ENCODE measurements around the gene ADGRD1. TPM values are rescaled to one million over a fixed set of nuclear protein-coding genes. Genes with fewer than 3 reads are reported as not detected.
A peak's percentile ranks its signal among the peaks of the same experiment; 100 is the strongest.

Gene ADGRD1
- total RNA-seq, 4 donors from 2014 or later, result 8.3 to 18.1 (median 12.5) TPM

GRCh38 chr12:130919086-130919485 lies 34.6 kb upstream of the ADGRD1 start:
- H3K9me3 ChIP-seq, result no peaks in the 10 kb centered on the region
- H3K27me3 ChIP-seq, result peaks cover 22% of the 10 kb centered on the region
- no peak for DNase-seq
- H3K27ac ChIP-seq, result no peak overlapping the region
- H3K36me3 ChIP-seq, result no peaks in the 10 kb centered on the region
- peaks cover 0 to 7% (median 0%) of the 10 kb centered on the region in 4 donors for H3K4me1 ChIP-seq
- 39 to 46% methylated on average over 1 of the region's 1 CpG for WGBS, 2 donors (ENCODE audit: low coverage in 1 of 2)
- intact Hi-C loops (cut with DNase I; ENCODE audit: low total_unique reads) (loop anchor here (10.0 kb wide), 1 partner anchor 216 kb away; no protein-coding TSS in a partner anchor), in situ Hi-C loops (cut with MboI; ENCODE audit: low pct_ligation_motif_present in 1 of 4, low pct_unique_long_range_greater_than_20kb in 1 of 4, low sequenced_read_pairs in 3 of 4) (loop anchor here in 3 of 4 donors (25.0 kb wide), 2 partner anchors 193 to 218 kb away; no protein-coding TSS in a partner anchor)
- no peak for TF ChIP-seq EP300 (IDR thresholded peaks at IDR 0.05; ENCODE audit: low read depth)
- TF ChIP-seq CTCF (IDR thresholded peaks at IDR 0.05), result no peak
- H3K4me3 ChIP-seq, result no peak overlapping the region

DNA sequence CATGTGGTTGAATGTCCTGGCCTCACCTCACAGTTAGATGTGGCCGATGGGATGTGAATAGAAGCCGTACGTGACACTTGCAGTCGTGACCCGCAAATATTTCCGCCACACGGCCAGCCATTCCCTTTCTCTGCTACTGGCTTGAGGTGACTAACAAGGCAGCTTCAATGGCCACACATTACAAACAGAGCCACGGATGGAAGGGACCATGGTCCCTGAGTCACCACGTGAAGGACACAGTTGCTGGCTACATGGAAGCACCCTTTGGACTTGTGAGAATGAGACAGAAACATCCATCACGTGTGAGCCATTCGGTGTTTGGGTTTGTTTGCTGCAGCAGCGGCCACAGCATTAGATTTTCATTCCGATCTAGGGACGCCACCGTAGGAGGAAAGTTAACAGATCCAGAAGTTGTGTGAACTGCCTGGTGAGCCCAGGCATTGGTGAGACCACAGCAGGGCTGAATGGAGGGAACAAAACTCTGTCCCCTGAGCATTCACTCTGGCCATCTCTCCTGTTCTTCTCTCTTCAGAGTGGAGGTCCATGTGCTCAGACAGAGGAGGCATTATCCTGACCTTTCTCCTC lies 33.5 kb upstream of the ADGRD1 start:
- TF ChIP-seq EP300 (IDR thresholded peaks at IDR 0.05; ENCODE audit: low read depth), result no peak
- TF ChIP-seq CTCF (IDR thresholded peaks at IDR 0.05), result no peak
- no peak for TF ChIP-seq POLR2AphosphoS5 (IDR thresholded peaks at IDR 0.05)
- TF ChIP-seq POLR2A (IDR thresholded peaks at IDR 0.05), result no peak
- no peak for DNase-seq
- WGBS, 2 donors (ENCODE audit: low coverage in 1 of 2), result 86% methylated on average over 15 of the region's 15 CpGs; no CpG with 5 or more reads in 1 of the 2 donors
- H3K27ac ChIP-seq, result peak overlapping the region in 1 of 4 donors; percentile 35
- no peaks in the 10 kb centered on the region for H3K36me3 ChIP-seq
- peaks cover 0 to 7% (median 0%) of the 10 kb centered on the region in 4 donors for H3K4me1 ChIP-seq
- peaks cover 22% of the 10 kb centered on the region for H3K27me3 ChIP-seq
- no peaks in the 10 kb centered on the region for H3K9me3 ChIP-seq
- no peak overlapping the region for H3K4me3 ChIP-seq
- in situ Hi-C loops (cut with MboI; ENCODE audit: low pct_ligation_motif_present in 1 of 4, low pct_unique_long_range_greater_than_20kb in 1 of 4, low sequenced_read_pairs in 3 of 4) (loop anchor here in 3 of 4 donors (25.0 kb wide), 2 partner anchors 192 to 217 kb away; no protein-coding TSS in a partner anchor), intact Hi-C loops (cut with DNase I; ENCODE audit: low total_unique reads) (no loop called here)

DNA sequence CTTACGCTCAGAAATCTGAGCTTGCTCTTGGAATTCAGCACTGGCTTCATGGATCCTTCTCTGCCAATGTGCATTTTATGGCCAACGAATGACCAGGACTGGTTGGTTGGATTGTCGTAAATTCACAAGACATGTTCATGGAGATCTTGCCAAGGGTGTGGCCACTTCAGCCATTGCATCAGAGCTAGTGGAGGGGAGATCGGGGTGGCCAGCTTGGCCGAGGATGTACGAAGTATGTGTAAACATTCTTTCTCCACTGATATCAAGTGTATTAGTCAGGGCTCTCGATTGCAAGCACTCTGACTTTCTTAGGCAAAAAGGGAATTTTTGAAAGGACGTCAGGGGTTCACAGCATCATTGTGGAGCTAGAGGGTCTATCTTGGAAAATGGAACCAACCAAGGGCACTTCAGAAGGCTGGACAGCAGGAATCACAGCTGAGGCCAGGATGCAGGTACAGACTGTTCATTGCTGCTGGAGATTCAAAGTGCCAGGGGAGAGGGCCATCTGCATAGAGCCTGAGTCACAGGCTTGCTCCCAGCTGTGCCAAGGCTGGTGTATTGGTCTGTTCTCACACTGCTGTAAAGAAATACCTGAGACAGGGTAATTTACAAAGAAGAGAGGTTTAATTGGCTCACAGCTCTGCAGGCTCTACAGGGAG lies 32.9 kb upstream of the ADGRD1 start:
- Histone ChIP-seq H3K27ac (peak overlapping the region in 3 of 4 donors; percentile 35 to 46 (median 39)), H3K36me3 (no peaks in the 10 kb centered on the region), H3K4me1 (peaks cover 0 to 10% (median 0%) of the 10 kb centered on the region in 4 donors), H3K4me3 (no peak overlapping the region), H3K27me3 (peaks cover 16% of the 10 kb centered on the region), H3K9me3 (no peaks in the 10 kb centered on the region)
- no peak for TF ChIP-seq EP300 (IDR thresholded peaks at IDR 0.05; ENCODE audit: low read depth)
- peak in 2 of 3 donors; percentile 31 to 61 for TF ChIP-seq POLR2AphosphoS5 (IDR thresholded peaks at IDR 0.05)
- TF ChIP-seq POLR2A (IDR thresholded peaks at IDR 0.05), result no peak
- no peak for TF ChIP-seq CTCF (IDR thresholded peaks at IDR 0.05)
- 43 to 63% methylated on average over 1 to 8 of the region's 8 CpGs for WGBS, 2 donors (ENCODE audit: low coverage in 1 of 2)
- intact Hi-C loops (cut with DNase I; ENCODE audit: low total_unique reads), result no loop called here
- in situ Hi-C loops (cut with MboI; ENCODE audit: low pct_ligation_motif_present in 1 of 4, low pct_unique_long_range_greater_than_20kb in 1 of 4, low sequenced_read_pairs in 3 of 4), result loop anchor here in 3 of 4 donors (25.0 kb wide), 2 partner anchors 191 to 216 kb away; no protein-coding TSS in a partner anchor
- peak; percentile 39 for DNase-seq

DNA sequence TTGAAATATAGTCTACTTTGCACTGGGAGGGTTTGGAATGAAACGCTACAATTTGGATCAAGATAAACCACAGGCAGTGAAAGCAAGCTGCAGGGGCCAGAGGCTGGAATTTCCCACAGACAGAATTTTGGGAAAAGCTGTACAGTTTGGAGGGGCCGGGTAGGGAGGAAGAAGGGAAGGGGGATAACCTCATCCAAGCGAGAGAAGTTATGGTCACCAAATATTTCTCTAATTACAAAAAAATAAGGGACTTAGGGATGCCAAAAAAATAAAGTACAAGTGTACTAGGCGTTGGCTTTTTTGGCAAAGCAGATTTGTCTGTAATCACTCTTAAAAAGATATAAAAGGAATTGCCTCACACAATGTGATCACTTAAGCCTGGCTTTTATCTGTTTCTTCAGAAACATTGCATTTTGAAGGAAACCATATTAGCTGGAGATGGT lies 31.2 kb upstream of the ADGRD1 start:
- no peak overlapping the region for H3K4me3 ChIP-seq
- in situ Hi-C loops (cut with MboI; ENCODE audit: low pct_ligation_motif_present in 1 of 4, low pct_unique_long_range_greater_than_20kb in 1 of 4, low sequenced_read_pairs in 3 of 4) (loop anchor here in 3 of 4 donors (25.0 kb wide), 2 partner anchors 190 to 215 kb away; no protein-coding TSS in a partner anchor), intact Hi-C loops (cut with DNase I; ENCODE audit: low total_unique reads) (no loop called here)
- H3K4me1 ChIP-seq, result peaks cover 0 to 3% (median 0%) of the 10 kb centered on the region in 4 donors
- TF ChIP-seq POLR2A (IDR thresholded peaks at IDR 0.05) (no peak), POLR2AphosphoS5 (IDR thresholded peaks at IDR 0.05) (peak in 2 of 3 donors; percentile 17), CTCF (IDR thresholded peaks at IDR 0.05) (no peak), EP300 (IDR thresholded peaks at IDR 0.05; ENCODE audit: low read depth) (no peak)
- H3K27ac ChIP-seq, result peak overlapping the region in 2 of 4 donors; percentile 17 to 19
- WGBS, 2 donors (ENCODE audit: low coverage in 1 of 2), result 63% methylated on average over 4 of the region's 4 CpGs; no CpG with 5 or more reads in 1 of the 2 donors
- no peaks in the 10 kb centered on the region for H3K36me3 ChIP-seq
- DNase-seq, result no peak
- H3K27me3 ChIP-seq, result no peaks in the 10 kb centered on the region
- H3K9me3 ChIP-seq, result no peaks in the 10 kb centered on the region
